Tongue (tissue), 2 donors: Measurements from ENCODE around the gene CSMD2. TPM values are rescaled to one million over a fixed set of nuclear protein-coding genes. Genes with fewer than 3 reads are reported as not detected.

Source experiments
- DNase-seq: peaks from one replicate; pipeline ENCODE4 v3.0.0-alpha.2; 2015
- total RNA-seq: library from RNA; depleted of rRNA; stranded (reverse); fragments of >200 nt; gene quantifications from one replicate; pipeline ENCODE4 v1.2.3, GENCODE V29; 2014

Gene CSMD2
- total RNA-seq, 1 donor from 2014 or later, result 2.1 TPM

GRCh38 chr1:34155860-34156259 lies 9.2 kb downstream of the CSMD2 start:
- no peak for DNase-seq

GRCh38 chr1:34153246-34153645 lies 11.8 kb downstream of the CSMD2 start:
- DNase-seq, result no peak

GRCh38 chr1:34149501-34149900 lies 15.5 kb downstream of the CSMD2 start:
- DNase-seq, result no peak

- DNase-seq, result no peak
These were observed 17.7 kb downstream of the CSMD2 start for GRCh38 chr1:34147301-34147700.

- no peak for DNase-seq
These were observed 20.3 kb downstream of the CSMD2 start for GRCh38 chr1:34144766-34145165.

- no peak for DNase-seq
These were observed 21.1 kb downstream of the CSMD2 start for GRCh38 chr1:34143975-34144374.

- DNase-seq, result no peak
These were observed 24.9 kb downstream of the CSMD2 start for GRCh38 chr1:34140011-34140676.

GRCh38 chr1:34137411-34137810 lies 27.6 kb downstream of the CSMD2 start:
- DNase-seq, result no peak

- DNase-seq, result no peak
These were observed 32.9 kb downstream of the CSMD2 start for GRCh38 chr1:34132161-34132420.

GRCh38 chr1:34131396-34132160 lies 33.5 kb downstream of the CSMD2 start:
- DNase-seq, result no peak

- DNase-seq, result no peak
These were observed 34.7 kb downstream of the CSMD2 start for GRCh38 chr1:34130306-34130705.

- no peak for DNase-seq
These were observed 35.4 kb downstream of the CSMD2 start for GRCh38 chr1:34129630-34130029.

- no peak for DNase-seq
These were observed 36.7 kb downstream of the CSMD2 start for GRCh38 chr1:34128186-34128889.

GRCh38 chr1:34127006-34128000 lies 37.7 kb downstream of the CSMD2 start:
- no peak for DNase-seq

GRCh38 chr1:34126486-34126885 lies 38.5 kb downstream of the CSMD2 start:
- DNase-seq, result no peak

GRCh38 chr1:34125721-34126380 lies 39.2 kb downstream of the CSMD2 start:
- DNase-seq, result no peak

- no peak for DNase-seq
These were observed 42.7 kb downstream of the CSMD2 start for GRCh38 chr1:34122080-34122932.

GRCh38 chr1:34115233-34115632 lies 49.8 kb downstream of the CSMD2 start:
- no peak for DNase-seq

- peak; percentile 8 for DNase-seq
These were observed 51.1 kb downstream of the CSMD2 start for GRCh38 chr1:34113887-34114286.

- DNase-seq, result no peak
These were observed 51.7 kb downstream of the CSMD2 start for GRCh38 chr1:34113362-34113761.

GRCh38 chr1:34108711-34109110 lies 56.3 kb downstream of the CSMD2 start:
- no peak for DNase-seq
